ACHN (cell line): ENCODE data around the gene TOR1AIP1.
"Not testable (repeated sequence)": the region's sequence is repeated elsewhere in the genome, so short reads cannot be mapped to it uniquely, and the experiment has no call there.

ENCODE experiments used
- DNase-seq: peaks from one replicate; pipeline ENCODE4 v3.0.0-alpha.2; 2015
- in situ Hi-C: cut with HindIII; loops from 2 replicates; pipeline ENCODE4 v1.10.0; 2017; ENCODE audit warnings: low sequenced_read_pairs, low pct_ligation_motif_present, low pct_unique_long_range_greater_than_20kb

The TOR1AIP1 gene

GRCh38 chr1:179882253-179883039 lies at the start of gene TOR1AIP1:
TSS of gene TOR1AIP1 (plus strand) at chr1:179882285. CDS start at chr1:179882503, 218 bp downstream.
- in situ Hi-C loops, result no loop called here

DNA sequence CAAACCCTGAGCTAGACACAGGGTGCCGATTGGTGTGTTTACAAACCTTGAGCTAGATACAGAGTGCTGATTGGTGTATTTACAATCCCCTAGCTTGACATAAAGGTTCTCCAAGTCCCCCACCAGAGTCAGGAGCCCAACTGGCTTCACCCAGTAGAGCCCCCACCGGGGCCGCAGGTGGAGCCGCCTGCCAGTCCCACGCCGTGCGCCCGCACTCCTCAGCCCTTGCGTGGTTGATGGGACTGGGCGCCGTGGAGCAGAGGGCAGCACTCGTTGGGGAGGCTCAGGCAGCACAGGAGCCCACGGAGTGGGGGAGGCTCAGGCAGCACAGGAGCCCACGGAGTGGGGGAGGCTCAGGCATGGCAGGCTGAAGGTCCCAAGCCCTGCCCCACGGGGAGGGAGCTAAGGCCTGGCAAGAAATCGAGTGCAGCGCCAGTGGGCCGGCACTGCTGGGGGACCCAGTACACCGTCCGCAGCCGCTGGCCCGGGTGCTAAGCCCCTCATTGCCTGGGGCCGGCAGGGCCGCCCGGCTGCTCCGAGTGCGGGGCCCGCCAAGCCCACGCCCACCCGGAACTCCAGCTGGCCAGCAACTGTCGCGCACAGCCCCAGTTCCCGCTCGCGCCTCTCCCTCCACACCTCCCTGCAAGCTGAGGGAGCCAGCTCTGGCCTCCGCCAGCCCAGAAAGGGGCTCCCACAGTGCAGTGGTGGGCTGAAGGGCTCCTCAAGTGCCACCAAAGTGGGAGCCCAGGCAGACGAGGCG lies 45.2 kb upstream of the TOR1AIP1 start:
- in situ Hi-C loops, DNase-seq: not testable (repeated sequence)

More at GRCh38 chr1:179882253-179883039, at the start of gene TOR1AIP1:
- DNase-seq, result peak; percentile 99

DNA sequence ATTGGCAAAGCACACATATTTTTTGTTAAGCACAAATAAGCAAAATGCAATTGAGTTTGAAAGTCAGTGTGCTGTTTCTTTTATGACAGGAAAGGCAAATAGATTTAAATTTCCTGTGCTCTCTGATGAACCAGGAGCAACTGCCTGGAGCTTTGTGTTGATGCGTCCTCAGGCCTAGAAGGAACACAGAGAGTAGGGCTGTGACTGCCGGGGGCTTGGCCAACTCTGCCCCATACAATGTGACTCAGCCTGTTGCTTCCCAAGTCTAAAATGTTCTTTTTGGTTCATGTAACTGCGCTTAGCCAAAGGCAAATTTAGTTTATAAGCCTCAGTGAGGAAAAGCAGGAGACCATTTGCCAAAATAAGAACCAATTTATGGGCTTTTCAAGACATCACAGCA lies 42.0 kb upstream of the TOR1AIP1 start:
- DNase-seq, result no peak
- in situ Hi-C loops, result no loop called here

- in situ Hi-C loops, result no loop called here
- DNase-seq, result no peak
Observed at GRCh38 chr1:179848233-179848632, 33.9 kb upstream of the TOR1AIP1 start.

DNA sequence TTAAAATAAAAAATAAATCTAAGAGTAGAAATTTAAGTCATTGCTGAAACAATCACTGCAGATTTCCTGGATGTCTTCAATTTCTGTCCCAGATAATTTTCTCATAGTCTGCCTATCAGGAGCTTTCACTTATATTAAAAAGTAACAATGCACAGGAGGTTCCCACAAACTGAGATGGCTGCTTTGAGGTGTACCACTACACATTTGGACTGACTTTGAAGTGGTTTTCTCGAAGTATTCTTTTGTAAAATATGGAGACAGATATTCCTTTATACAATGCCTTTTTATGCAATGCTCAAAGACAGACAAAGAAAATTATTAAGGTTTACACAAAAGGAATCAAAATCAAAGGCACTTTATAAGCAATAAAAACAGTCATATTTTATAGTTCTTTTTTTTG lies 29.0 kb upstream of the TOR1AIP1 start:
- no peak for DNase-seq
- in situ Hi-C loops, result no loop called here

GRCh38 chr1:179855831-179856230 lies 26.3 kb upstream of the TOR1AIP1 start:
- in situ Hi-C loops, DNase-seq: not testable (repeated sequence)

GRCh38 chr1:179856296-179856695 lies 25.8 kb upstream of the TOR1AIP1 start:
- in situ Hi-C loops, result no loop called here

GRCh38 chr1:179857009-179857408 lies 25.1 kb upstream of the TOR1AIP1 start:
- no peak for DNase-seq
- in situ Hi-C loops, result no loop called here

More at GRCh38 chr1:179856296-179856695, 25.8 kb upstream of the TOR1AIP1 start:
- DNase-seq, result no peak

- in situ Hi-C loops, result no loop called here
- DNase-seq, result no peak
Observed at GRCh38 chr1:179860652-179861051, 21.4 kb upstream of the TOR1AIP1 start.

DNA sequence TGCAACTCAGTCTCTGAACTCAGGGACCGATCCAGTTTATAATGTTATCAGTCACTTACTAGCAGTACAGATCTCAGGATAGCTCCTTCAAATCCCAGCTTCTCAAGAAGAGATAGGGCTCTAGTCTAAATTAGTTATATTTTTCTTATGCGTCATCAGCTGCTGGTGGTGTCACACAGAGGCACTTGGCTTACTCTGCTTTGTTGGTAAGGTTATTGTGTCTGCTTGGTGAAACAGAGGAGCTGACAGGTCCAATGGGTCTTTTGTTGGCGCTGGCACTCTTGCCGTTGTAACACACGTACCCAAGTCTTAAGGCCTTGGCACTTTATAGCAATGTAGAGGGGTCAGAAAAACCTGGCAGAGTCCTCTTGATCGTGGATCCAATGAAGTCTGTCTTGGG lies 16.7 kb upstream of the TOR1AIP1 start:
- in situ Hi-C loops, result no loop called here
- DNase-seq, result no peak

GRCh38 chr1:179866616-179867015 lies 15.5 kb upstream of the TOR1AIP1 start:
- in situ Hi-C loops, result no loop called here
- no peak for DNase-seq

DNA sequence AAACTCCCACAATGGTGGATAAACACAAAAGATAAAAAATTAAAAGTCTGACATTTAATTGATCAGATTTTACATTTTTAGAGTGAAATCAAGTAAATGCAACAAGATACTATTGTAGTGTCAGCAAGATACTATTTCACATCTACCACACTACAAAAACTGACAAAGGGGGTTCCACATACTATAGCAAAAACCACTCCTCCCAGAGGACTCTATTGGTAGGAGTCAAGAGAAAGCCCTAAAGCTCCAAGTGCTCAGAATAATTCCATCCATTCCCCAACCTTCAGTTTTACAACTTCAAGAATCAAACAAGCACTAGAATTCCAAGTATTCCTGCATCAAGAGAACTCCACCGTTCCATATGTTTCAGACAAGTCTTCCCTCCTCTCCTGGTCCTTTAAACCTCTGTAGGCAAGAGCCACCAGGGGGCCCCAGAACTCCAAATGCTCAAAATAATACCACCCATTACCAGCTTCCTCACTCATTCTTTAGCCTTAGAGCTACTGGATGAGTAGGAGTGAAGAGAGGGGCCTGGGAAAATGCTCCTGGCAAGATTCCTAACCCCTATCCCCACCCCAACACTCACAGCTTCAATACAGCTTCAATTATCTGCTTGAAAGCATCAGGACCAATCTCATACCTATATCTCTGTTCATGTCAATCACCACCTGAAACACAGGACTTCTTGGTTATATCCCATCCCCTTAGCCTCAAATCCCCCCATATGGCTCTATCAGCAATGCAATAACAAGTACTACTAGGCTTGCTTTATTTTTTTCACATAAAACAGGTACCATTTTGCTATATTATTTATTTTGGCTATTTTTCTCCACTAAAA lies 14.4 kb upstream of the TOR1AIP1 start:
- peak; percentile 69 for DNase-seq

GRCh38 chr1:179870870-179871269 lies 11.2 kb upstream of the TOR1AIP1 start:
- in situ Hi-C loops, result no loop called here
- DNase-seq, result no peak

More for the DNA sequence above, 14.4 kb upstream of the TOR1AIP1 start:
- in situ Hi-C loops, result no loop called here

DNA sequence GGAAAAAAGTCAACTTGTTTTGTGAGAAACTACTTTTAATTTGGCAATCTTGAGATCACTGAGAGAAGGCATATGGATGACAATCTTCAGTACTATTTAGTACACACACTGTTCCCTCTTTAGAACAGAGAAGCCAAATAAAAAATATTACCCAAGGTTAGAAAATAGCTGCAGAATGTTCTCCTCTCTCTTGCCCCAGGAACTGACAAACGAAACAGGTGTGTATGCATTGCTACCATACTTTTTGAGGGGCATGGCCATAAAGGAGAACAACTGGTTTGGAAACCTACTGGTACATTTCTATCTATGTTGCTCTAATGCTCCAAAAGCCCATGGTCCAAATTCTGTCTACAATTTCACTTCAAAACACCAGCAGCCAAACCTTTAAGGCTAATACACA lies 10.1 kb upstream of the TOR1AIP1 start:
- in situ Hi-C loops, result no loop called here
- DNase-seq, result no peak

DNA sequence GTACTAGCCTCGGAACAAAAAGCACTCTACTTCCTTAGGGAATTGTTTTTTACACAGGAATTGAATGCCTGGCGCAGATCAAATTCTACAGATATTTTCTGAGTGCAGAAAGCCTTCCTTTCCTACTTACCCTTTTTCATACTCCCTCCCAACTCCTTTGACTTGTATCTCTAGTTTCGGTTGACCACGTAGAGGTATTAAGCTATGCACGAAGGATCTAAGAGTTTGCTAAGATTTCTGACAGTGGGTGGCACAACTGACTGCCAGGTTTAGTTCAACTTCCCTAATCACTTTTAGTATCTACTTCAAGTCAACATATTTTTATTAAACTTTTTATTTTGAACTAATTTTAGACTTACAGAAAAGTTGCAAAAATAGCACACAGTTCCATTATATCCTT lies 9.5 kb upstream of the TOR1AIP1 start:
- in situ Hi-C loops, result no loop called here
- DNase-seq, result no peak

- no peak for DNase-seq
- in situ Hi-C loops, result no loop called here
Observed at GRCh38 chr1:179873438-179873851, 8.6 kb upstream of the TOR1AIP1 start.

DNA sequence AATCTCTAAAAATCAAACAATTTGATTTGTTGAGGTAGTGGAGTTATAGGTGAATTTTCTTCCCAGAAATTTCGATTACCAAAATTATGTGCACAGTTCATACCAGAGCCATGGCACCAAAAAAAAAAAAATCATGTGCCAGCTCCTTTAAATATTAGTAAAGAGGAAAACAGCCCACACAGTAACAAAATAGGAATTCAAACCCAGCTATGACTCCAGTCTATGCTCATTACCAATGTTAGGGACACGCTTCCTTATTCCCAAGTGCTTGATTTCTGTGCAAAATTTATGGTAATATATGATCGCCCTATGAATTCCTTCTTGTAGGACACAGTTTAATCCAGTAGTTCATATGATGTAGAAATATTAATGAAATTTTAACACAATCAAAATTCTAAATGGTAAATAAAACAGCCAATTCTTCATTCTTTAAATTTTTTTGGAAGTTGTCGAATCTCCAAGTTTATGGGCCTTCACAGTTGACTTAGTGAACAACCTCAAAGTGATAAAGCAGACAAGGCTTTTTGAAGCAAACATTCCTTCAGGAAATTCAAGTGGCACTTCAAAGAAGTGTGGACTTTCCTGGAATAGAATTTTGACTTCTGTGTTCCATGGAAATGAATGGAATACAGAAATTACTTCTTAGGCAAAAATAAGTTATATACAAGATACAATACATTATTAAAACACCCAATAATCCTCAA lies 6.3 kb upstream of the TOR1AIP1 start:
- in situ Hi-C loops, result no loop called here

DNA sequence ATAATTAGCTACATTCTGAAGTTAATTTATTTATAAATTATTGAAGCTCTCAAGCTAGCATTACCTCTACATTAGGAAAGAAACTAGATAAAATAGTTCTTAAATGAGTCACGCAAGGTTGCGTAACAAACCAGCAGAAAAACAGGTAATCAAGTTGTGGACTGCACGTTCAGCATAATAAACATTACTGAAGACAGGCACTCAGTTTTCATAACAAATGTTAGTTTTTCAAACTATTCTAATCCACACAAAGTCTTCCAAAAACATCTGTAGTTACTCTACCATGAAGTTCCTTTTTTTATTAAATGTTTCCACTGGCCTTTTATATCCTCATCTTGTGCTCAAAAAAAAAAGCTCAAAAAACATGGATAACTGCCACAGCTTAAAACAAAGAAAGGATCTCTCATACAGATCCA lies 5.8 kb upstream of the TOR1AIP1 start:
- in situ Hi-C loops, result no loop called here
- DNase-seq, result peak; percentile 12

More for the DNA sequence above, 6.3 kb upstream of the TOR1AIP1 start:
- DNase-seq, result no peak
